Stimulated activated CD4-positive, alpha-beta T cell treated with anti-CD3 and anti-CD28 coated beads, Interleukin-4, amount 100 ng/mL, for 48 hours (primary cell): ENCODE results near the gene NKX1-1.
"Not testable (repeated sequence)": the region's sequence is repeated elsewhere in the genome, so short reads cannot be mapped to it uniquely, and the experiment has no call there.

Experiments used
- DNase-seq, 2 donors: peaks; one replicate each; pipeline ENCODE4 v3.0.0-alpha.2; 2020; ENCODE audit warnings: low read depth in 2 of 2

Gene NKX1-1

GRCh38 chr4:1404573-1405253 lies 1.5 kb downstream of the NKX1-1 start:
- no peak for DNase-seq

- DNase-seq: no peak
Observed at GRCh38 chr4:1403591-1404572, 2.4 kb downstream of the NKX1-1 start.

GRCh38 chr4:1403177-1403583 lies 3.1 kb downstream of the NKX1-1 start:
- DNase-seq: no peak

- no peak for DNase-seq
Observed at GRCh38 chr4:1402516-1403091, 3.6 kb downstream of the NKX1-1 start.

- no peak for DNase-seq
Observed at GRCh38 chr4:1402021-1402515, 4.2 kb downstream of the NKX1-1 start.

- DNase-seq: no peak
Observed at GRCh38 chr4:1401409-1402020, 4.7 kb downstream of the NKX1-1 start.

- DNase-seq: no peak
Observed at GRCh38 chr4:1400831-1401408, 5.3 kb downstream of the NKX1-1 start.

GRCh38 chr4:1400191-1400805 lies 5.9 kb downstream of the NKX1-1 start:
- no peak for DNase-seq

GRCh38 chr4:1399508-1400190 lies 6.6 kb downstream of the NKX1-1 start:
- no peak for DNase-seq

GRCh38 chr4:1398681-1399507 lies 7.3 kb downstream of the NKX1-1 start:
- no peak for DNase-seq

- no peak for DNase-seq
Observed at GRCh38 chr4:1396806-1397455, 9.3 kb downstream of the NKX1-1 start.

GRCh38 chr4:1395941-1396805 lies 10.1 kb downstream of the NKX1-1 start:
- DNase-seq: no peak

- DNase-seq: not testable (repeated sequence)
Observed at GRCh38 chr4:1395389-1395820, 10.8 kb downstream of the NKX1-1 start.

- not testable (repeated sequence) for DNase-seq
Observed at GRCh38 chr4:1394554-1395388, 11.5 kb downstream of the NKX1-1 start.

- no peak for DNase-seq
Observed at GRCh38 chr4:1393866-1394265, 12.4 kb downstream of the NKX1-1 start.

- DNase-seq: not testable (repeated sequence)
Observed at GRCh38 chr4:1393363-1393762, 12.9 kb downstream of the NKX1-1 start.
